Fibroblast of mammary gland (primary cell): ENCODE data around the gene OR11H6.
"Not testable (repeated sequence)": the region's sequence is repeated elsewhere in the genome, so short reads cannot be mapped to it uniquely, and the experiment has no call there.

Experiments
- DNase-seq: peaks from one replicate; pipeline ENCODE4 v3.0.0-alpha.2; 2010; ENCODE audit warnings: low read depth
- H3K4me3 ChIP-seq: 2 replicates; pipeline ENCODE4 v1.5.1; 2011; ENCODE audit warnings: low read depth, mild to moderate bottlenecking, low read length, moderate library complexity; ENCODE audit not compliant: control insufficient read depth
- CTCF ChIP-seq: conservative IDR thresholded peaks from 2 replicates; pipeline ENCODE4 v1.5.1; 2011; ENCODE audit warnings: low read depth, low read length, inconsistent platforms; ENCODE audit not compliant: control insufficient read depth, insufficient read depth

OR11H6 gene

GRCh38 chr14:20247646-20248246, 24.2 kb downstream of the OR11H6 start:
- no peak for DNase-seq
- H3K4me3 ChIP-seq = no peak overlapping the region
- TF ChIP-seq CTCF = no peak

DNA sequence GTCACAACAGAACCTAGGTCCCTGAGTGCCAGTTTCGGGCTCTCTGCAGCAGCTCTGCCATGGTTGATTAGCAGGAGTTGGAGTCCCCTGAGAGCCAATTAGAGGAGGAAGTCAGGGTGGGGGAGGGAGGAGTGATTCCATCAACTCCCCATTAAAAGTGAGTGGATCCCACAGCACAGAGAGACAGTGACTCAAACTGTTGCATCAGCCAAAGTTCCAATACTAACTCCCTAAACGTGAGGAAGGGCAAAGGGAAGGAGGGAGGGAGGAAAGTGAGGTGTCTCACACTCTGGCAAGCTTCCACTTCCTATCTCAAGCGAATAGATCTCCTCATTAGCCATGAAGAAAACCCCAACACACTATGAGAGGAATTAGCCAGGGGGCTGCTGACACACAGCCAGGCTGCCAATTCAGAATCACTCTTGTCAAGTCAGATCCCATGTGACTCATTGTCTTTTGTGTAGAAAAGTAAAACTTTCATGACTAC, 39.2 kb downstream of the OR11H6 start:
- TF ChIP-seq CTCF = no peak
- H3K4me3 ChIP-seq = no peak overlapping the region
- DNase-seq = peak; percentile 90

- not testable (repeated sequence) for DNase-seq, H3K4me3 ChIP-seq
These were observed 40.9 kb downstream of the OR11H6 start for GRCh38 chr14:20264361-20264760.

- no peak for DNase-seq
- H3K4me3 ChIP-seq = no peak overlapping the region
- no peak for TF ChIP-seq CTCF
These were observed 50.6 kb downstream of the OR11H6 start for GRCh38 chr14:20274062-20274461.
